Measurements from ENCODE around the gene PDGFD.
A peak's percentile ranks its signal among the peaks of the same experiment; 100 is the strongest.
"Not testable (repeated sequence)": the region's sequence is repeated elsewhere in the genome, so short reads cannot be mapped to it uniquely, and the experiment has no call there.

PDGFD gene

DNA sequence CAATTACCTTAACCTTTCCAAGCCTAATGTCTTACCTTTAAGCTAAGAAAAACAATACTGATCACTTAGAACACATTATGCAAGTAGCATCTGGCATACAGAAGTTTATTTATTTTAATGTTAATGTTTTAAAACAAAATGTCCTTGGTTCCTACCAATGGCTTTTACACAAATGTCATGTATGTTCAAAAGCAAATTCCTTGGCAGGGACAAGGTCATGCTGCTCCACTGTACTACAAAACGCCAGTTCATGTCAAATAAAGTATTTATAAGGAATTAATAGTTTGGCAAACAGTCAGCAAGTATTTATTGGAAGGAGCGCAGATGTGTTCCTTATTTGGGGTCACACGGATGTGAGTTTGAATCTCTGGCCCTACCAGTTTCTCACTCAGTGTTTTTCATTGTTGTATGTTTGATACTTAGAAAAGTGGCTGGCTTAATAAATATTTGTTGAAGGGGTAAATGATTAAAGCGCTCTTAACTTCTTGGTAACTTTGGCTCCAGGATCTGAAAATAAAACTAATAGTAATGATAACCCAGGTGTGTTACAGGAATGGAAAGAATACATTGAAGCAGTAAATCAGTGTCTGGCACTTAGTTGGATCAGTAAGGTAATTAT lies 108.9 kb downstream of the PDGFD start:
- no peak for DNase-seq (ENCODE audit: low spot score)

- no peak for DNase-seq (ENCODE audit: low spot score)
These were observed 110.0 kb downstream of the PDGFD start for GRCh38 chr11:104053743-104054478.

- DNase-seq (ENCODE audit: low spot score) = no peak
These were observed 112.2 kb downstream of the PDGFD start for GRCh38 chr11:104051778-104052177.

DNA sequence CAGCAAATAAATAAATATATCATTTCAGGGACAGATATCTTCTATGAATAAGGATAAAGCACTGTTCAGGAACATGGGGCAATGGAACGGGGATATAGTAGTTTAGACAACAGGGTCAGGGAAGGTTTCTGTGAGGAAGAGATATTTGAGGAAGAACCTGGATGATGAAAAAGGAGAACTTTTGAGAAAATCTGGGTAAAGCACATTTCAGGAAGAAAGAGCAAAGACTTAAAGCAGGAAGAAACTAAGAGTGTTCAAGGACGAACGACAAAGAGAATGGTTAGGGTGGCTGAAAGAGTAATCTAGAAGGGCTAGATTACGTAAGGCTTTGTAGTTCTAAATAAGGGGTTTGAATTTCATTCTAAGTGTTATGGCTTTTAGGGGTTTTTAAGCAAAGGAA lies 114.8 kb downstream of the PDGFD start:
- no peak for DNase-seq (ENCODE audit: low spot score)

GRCh38 chr11:104046858-104047257 lies 117.1 kb downstream of the PDGFD start:
- DNase-seq (ENCODE audit: low spot score) = not testable (repeated sequence)

DNA sequence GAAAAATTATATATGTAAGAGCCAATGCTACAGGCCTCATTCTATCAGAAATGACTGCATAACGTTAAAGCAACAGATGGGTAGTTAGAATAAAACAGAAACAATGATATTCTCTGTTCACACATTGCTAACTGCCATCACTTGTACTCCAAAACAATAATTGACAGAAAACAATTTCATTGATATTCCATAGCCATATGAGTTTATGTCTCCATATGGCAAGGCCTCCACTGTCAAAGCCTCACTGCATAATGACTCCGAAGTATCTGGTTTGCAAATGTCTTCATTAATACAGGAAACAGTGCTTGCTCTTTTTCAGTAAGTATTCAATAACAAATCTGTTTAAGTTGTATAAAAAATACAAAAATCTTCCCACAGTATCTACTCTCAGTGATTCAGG lies 117.6 kb downstream of the PDGFD start:
- DNase-seq (ENCODE audit: low spot score) = no peak

GRCh38 chr11:104043678-104044239 lies 120.2 kb downstream of the PDGFD start:
- DNase-seq (ENCODE audit: low spot score) = no peak

- DNase-seq (ENCODE audit: low spot score) = no peak
These were observed 120.8 kb downstream of the PDGFD start for GRCh38 chr11:104043142-104043541.

GRCh38 chr11:104041792-104042191 lies 122.2 kb downstream of the PDGFD start:
- no peak for DNase-seq (ENCODE audit: low spot score)

DNA sequence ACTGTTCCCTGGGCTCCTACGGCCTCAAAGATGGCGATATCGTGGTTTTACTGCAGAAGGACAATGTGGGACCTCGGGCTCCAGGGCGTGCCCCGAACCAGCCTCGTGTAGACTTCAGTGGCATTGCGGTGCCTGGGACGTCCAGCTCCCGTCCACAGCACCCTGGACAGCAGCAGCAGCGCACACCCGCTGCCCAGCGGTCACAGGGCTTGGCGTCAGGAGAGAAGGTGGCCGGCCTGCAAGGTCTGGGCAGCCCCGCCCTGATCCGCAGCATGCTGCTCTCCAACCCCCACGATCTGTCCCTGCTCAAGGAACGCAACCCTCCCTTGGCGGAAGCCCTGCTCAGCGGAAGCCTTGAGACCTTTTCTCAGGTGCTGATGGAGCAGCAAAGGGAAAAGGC lies 127.0 kb downstream of the PDGFD start:
- no peak for DNase-seq (ENCODE audit: low spot score)

GRCh38 chr11:104036588-104036987 lies 127.4 kb downstream of the PDGFD start, which contains the start of gene DDI1:
DDI1 (plus strand) TSS chr11:104036640; CDS start chr11:104036823, 183 bp downstream.
- DNase-seq (ENCODE audit: low spot score) = no peak

DNA sequence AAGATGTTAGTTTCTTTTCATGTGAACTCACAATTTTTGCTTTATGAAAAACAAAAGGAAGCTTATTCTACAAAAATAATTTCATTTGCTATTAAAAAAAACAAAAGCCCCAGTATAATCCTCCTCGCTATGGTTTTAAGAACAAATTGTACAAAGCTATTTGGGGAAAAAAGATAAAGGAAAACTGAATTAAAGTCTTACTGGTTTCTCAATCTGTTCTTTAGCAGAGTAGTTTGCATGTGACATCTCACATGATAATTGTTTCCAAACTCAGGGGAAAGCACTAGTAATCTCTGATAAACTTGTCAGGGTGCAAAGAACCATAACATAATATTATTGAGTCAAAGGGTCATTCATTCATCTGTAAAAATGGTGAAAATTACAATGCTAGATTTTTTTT lies 130.4 kb downstream of the PDGFD start:
- DNase-seq (ENCODE audit: low spot score) = no peak

DNA sequence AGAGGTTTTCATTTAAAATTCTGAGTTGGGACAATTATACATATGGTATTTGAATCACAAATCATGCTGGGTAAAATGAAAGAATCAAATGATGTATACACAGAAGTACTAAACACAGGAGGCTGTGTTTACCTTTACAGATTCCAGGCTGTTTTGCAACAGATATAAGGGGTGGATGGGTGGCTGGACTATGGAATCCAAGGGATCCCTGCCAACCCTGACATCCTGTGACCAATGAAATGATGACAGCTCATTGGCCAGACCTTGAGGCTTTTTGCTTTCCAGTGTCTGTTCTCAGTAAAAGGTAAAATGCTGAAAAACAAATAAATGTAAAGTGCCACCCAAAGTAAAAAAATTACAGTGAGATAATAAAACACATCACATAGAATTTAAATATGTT lies 130.8 kb downstream of the PDGFD start:
- peak; percentile 56 for DNase-seq (ENCODE audit: low spot score)

DNA sequence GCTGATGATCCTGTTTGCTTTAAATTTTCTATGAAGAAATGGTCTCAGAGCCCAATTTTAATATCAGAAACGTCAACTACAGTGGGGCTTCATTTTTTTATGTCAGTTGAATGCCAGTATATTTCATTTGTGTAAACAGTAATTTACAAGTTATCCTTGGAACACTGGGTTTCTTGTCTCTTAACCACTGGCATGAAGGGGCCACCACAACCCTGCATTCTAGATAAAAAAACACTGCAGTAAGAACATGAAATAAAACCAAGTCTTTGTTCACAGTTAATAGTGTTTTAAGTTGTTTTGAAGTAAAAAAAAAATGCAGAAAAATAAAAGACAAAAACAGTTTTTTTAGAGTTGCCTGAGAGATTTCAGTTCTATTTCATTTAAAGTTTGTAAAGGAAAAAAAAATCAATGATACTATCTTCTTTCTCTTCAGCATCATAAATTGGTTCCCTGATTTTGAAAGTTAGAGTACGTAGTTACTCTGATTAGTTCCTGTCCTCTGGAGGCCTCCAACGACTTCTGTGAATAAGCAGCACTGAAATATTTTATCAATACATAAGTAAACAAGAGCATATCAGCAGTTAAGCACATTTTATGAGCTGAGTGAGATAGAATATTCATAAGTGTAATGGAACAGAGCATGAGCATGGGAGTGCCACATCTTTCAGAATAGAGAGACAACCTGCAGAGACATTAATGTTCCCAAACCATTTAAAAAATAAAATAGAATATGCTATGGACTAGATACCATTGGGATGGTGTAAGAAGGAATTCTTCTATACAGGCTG lies 135.3 kb downstream of the PDGFD start:
- no peak for DNase-seq (ENCODE audit: low spot score)

- no peak for DNase-seq (ENCODE audit: low spot score)
These were observed 139.4 kb downstream of the PDGFD start for GRCh38 chr11:104024572-104024971.

- DNase-seq (ENCODE audit: low spot score) = no peak
These were observed 148.1 kb downstream of the PDGFD start for GRCh38 chr11:104015649-104016415.

- DNase-seq (ENCODE audit: low spot score) = no peak
These were observed 152.9 kb downstream of the PDGFD start for GRCh38 chr11:104011044-104011443.

DNA sequence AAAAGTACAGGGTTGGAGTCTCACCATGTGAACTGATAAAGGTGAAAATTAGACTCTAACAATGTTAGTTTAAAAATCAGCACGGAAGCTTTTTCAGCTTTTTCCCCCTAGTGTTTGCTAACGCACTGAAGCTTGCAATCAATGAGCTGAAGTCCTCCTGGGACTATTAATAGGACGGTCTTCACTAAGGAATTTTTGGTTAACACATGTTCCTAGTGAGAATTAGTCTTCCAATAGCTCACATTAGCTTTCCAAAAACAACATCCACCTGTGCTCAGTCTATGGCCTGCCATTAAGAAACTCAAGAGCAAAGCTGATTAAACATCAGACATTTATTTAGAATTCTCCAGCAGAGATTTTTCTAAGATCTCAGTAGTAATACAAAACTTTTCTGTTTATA lies 154.2 kb downstream of the PDGFD start:
- no peak for DNase-seq (ENCODE audit: low spot score)

DNA sequence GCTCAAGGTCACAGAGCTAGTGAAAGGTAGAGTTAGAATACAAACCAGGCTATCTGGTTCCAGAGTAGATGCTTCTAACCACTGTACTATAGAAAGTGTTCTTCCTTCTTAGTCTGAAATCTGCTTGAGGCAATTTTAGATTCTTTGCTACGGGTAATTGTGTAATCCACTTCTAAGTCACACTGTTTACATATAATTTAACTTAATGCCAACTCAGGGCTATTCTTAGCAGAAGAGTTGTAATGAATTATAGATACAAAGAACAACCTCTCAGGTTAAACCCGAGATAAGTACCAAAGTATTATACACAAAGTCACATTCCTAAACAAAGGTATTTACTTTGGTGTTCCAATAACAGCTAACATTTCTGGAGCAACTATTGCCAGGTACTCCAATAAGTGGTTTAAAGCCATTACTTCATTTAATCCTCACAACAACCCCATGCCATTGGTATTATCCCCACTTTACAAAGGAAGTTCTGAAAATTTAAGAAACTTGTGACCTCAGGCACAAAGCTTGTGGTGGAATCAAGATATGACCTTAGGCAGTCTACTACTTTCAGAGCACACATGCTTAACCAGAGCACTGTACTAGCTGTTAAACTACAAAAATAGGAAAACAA lies 158.6 kb downstream of the PDGFD start:
- no peak for DNase-seq (ENCODE audit: low spot score)

- DNase-seq (ENCODE audit: low spot score) = peak; percentile 50
These were observed 160.5 kb downstream of the PDGFD start for GRCh38 chr11:104003491-104003890.

GRCh38 chr11:104001561-104002056 lies 162.3 kb downstream of the PDGFD start:
- DNase-seq (ENCODE audit: low spot score) = peak; percentile 10

All from AG20443 (cell line).